HG03060 (cell line): ENCODE results near the gene TNK2.

Source experiments
- ATAC-seq: cut with Tn5 transposase; IDR thresholded peaks from one replicate; pipeline ENCODE4 v1.9.1; 2021; ENCODE audit warnings: low read depth, moderate number of reproducible peaks; ENCODE audit not compliant: unreplicated experiment

The TNK2 gene

DNA sequence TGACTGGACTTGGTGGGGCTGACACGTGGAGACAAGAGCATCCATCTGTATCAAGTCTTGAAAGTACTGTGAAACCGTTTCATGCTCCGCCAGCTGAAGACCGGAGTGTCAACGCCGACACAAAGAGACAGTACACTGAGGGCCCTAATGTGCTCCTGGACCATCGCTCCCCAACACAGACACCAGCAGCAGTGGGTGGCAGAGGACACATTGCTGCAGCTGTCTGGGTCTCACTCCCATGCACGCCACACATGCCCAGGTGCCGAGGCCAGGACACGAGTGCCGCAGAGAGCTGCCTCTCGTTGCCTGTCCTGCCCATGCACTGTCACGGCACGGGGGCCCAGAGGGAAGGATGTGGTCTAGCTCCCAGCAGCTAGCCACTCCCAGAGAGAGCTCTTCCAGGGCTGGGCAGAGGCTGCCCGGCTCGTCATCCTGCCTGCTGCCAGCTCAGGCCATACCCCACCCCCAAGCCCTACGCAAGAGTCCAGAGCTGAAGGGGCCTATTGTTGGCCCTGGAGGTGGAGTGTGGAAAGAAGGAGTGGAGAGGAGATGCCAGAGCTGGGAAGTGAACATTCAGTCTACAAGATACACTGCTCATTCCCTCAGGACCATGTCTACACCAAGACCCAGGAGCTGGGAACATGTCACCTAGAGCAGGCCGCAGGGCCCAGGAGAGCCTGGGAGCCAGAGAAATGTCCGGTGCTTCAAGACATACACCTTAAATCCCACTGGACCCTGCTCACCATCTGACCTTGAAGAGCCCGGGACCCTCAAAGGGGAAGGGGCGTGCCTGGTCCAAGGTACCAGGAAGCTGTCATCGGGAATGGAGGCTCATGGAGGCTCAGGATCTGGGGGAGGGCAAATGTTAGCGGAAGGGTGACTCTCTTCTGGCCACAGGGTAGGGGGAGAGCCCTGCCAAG lies 7.7 kb downstream of the TNK2 start:
- no peak for ATAC-seq

GRCh38 chr3:195899701-195900435 lies 8.5 kb downstream of the TNK2 start:
- ATAC-seq = no peak

DNA sequence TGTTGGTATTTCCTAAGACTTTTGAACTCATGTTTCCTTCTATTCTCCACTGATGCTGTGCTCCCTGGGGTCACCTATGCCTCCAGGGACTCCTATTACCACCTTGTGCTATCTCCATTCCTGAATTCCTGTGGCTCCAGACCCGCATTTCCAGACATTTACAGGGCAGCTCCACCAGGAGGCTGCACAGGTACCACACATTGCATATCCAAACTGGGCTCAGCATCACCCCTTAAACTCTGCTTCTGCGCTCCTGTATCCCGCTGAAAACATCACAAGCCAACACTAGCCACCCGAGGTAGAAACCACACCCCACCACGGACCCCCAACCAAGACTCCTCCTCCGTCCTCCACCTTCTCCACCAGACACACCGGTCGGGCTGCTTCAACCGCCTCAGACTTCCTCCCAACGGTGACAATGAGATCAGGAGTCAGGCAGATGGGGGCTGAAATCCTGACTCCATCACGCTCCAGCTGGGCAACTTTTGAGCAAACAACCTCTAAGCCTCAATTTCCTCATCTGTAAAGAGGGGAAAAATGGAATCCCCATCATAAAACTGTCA lies 10.4 kb downstream of the TNK2 start:
- ATAC-seq = no peak

- ATAC-seq = no peak
Observed at GRCh38 chr3:195897081-195897852, 11.1 kb downstream of the TNK2 start.

GRCh38 chr3:195896361-195897080 lies 11.8 kb downstream of the TNK2 start:
- ATAC-seq = no peak

DNA sequence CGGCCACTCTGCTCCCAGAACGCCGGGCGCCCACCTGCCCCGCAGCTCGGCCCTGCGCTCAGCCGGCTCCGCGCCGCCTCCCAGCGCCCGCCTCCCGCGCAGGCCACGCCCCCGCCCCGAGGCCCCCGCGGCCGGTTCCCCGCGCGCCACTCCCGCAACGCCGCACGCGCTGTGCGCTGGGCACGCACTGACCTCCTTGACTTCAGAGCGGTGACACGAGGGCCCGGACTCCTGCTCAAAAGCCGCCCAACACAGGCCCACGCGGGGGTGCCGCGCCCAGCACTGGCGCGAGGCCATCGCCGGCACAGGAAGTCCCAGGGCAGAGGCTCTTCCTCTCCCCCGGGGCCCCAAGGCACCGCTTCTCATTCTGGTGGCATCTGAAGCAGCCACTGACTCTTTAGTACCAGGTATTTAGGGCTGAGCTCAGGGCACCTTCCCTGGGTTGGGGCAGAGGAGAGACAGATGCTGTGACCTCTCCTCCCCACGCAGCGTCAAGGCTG lies 12.4 kb downstream of the TNK2 start:
- no peak for ATAC-seq

- no peak for ATAC-seq
Observed at GRCh38 chr3:195895078-195895860, 13.1 kb downstream of the TNK2 start.

DNA sequence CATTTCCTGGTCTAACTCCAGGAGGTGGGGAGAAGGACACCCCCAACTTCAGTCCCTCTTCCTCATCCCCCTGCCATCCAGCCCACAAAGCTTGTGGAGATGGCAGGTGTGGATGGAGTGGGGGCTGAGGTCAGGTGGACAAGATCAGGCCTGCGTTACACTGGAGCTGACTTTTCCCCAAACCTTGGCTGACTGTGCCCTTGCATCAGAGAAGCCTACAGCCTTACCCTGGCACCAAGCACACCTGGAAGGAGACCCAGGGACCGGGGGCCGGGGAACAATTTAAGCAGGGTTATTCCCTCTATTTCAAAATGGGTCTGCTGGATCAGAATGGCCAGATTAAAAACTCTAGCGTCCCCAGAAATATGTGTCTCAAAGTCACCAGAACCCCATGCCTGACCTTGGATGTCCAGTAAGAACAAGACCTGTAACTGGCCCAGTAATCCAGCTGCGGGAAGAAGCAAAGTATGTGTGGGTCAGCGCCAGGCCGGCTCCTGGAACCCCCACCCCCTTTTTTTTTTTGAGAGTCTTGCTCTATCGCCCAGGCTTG lies 14.4 kb downstream of the TNK2 start:
- no peak for ATAC-seq

GRCh38 chr3:195893516-195893915 lies 14.8 kb downstream of the TNK2 start:
- ATAC-seq = no peak

DNA sequence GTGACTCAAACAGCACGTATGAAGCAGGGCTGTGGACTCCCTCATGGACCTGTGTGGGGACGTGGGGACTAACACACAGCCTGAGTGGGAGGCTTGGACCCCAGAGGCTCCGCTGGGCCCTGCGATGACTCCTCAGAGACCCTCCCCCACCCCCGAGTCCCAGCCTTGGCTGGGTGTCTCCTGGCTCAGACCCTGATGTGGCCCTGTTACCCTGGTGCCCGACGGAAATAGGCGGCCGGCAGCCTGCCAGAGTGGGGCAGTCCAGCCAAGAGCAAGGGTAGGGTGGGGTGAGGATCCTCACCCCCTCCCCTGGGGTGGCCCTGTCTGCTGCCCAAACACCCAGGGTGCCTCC lies 15.3 kb downstream of the TNK2 start:
- ATAC-seq = no peak

- ATAC-seq = no peak
Observed at GRCh38 chr3:195892105-195893043, 16.0 kb downstream of the TNK2 start.

- no peak for ATAC-seq
Observed at GRCh38 chr3:195891431-195892104, 16.8 kb downstream of the TNK2 start.

DNA sequence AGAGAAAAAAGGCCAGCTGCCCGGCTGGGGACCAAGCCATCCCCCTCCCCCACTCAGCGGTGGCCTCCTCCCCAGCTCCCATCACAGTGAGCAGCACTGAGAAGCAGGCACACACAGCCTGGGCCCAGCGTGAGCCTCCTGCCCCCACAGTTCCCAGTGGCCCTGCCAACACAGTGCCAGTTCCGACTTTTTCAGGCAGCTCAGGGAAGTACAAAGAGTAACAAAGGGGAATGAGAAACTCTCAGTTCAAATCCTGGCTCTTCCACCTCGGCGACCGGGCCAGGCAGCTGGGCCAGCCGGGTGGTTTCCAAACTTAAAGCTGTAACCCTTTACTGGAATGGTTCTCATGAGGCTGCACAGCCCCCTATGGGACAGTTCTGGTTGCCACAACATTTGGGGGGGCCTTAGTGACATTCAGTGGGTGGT lies 18.5 kb downstream of the TNK2 start:
- ATAC-seq = no peak

DNA sequence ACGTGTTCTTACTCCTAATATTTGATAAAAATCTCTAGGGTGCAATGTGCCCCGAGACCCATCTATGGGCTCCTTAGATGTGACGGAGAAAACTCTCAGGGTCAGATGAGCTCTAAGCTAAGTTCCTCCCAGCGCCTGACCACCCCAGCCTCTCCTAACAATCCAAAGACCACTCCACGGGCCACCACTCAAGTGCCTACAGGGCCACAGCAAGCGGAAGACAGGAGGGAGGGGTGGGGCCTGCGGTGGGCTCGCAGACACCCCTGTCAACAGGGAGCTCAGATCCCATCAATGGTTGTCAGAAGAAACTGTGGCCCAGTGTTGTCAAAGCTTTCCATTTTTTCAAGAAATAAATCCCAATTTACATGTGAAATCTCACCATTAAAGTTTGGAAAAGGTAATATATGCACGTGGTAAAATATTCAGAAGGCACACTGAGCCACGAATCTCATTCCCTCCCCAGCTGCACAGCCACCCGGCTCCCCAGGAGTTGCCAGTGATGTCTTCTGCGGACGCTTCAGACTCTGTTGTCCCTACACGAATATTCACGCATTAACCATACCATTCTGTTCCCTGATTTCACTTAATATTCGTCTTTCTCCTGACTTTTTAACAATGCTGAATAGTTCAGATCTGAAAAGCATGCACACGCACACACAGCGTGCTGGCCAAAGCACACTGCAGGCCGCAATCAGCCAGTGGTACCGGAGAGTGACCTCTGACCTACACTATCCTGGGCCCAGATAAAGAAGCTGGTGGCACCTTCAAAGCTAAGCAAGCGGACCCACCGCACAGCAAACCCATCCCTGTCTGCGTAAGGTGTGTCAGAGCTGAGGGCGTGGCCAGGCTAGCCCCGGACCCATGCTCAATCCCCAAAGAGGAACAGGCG lies 19.1 kb downstream of the TNK2 start:
- no peak for ATAC-seq

DNA sequence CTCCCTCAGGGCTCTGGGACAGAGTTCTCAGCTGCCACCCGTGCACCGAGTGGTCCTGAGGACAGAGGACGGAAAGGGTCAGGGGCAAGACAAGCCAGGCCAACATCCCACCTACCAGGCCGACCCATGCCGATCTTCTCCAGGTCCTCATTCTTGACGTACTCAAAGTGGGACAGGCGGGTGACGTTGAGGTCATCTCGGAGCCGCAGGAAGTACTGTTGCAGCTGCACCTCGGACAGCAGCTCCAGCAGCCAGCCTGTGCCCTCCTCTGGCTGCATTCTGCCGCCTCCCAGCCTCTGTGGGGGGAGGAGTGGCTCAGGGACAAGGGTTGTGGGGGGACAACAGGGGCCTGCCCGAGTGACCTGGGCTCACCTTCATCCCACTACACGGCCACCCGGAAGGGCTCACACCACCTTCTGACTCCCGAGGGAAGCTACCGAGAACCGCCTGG lies 20.0 kb downstream of the TNK2 start:
- no peak for ATAC-seq

DNA sequence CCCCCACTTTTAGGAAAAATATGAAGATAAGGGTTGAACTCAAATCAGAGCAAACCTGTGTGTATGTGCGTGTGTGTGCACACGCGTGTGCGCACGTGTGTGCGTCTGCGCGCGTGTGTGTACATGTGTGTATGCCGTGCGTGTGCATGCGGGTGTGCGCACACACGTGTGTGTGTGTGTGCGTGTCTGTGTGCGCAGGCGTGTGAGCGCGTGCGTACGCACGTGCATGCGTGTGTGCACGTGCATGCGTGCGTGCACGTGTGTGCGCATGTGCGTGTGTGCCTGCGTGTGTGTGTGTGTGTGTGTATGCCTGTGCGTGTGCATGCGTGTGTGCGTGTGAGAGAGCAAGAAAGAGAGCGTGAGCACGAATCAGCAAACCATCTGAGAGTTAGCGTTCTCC lies 20.7 kb downstream of the TNK2 start:
- ATAC-seq = no peak
